ENCODE data around the gene BCL2. TPM values are rescaled to one million over a fixed set of nuclear protein-coding genes. Genes with fewer than 3 reads are reported as not detected.
"Not testable (repeated sequence)": the region's sequence is repeated elsewhere in the genome, so short reads cannot be mapped to it uniquely, and the experiment has no call there.

The BCL2 gene
- total RNA-seq, 1 donor = 78.2 TPM

- Histone ChIP-seq H3K4me3 (ENCODE audit: low read length) (peak overlapping the region; percentile 18), H3K4me1 (ENCODE audit: insufficient read depth, low read length) (peaks cover 76% of the 10 kb centered on the region), H3K9me3 (ENCODE audit: low read depth, low read length) (no peaks in the 10 kb centered on the region), H3K27me3 (ENCODE audit: insufficient read depth, low read length) (no peaks in the 10 kb centered on the region)
These were observed 112.3 kb downstream of the BCL2 start for GRCh38 chr18:63207143-63207790.

GRCh38 chr18:63206433-63207142 is 113.0 kb downstream of the BCL2 start:
- no peaks in the 10 kb centered on the region for H3K9me3 ChIP-seq (ENCODE audit: low read depth, low read length)
- H3K27me3 ChIP-seq (ENCODE audit: insufficient read depth, low read length) = no peaks in the 10 kb centered on the region
- H3K4me3 ChIP-seq (ENCODE audit: low read length) = peak overlapping the region; percentile 18
- H3K4me1 ChIP-seq (ENCODE audit: insufficient read depth, low read length) = peaks cover 70% of the 10 kb centered on the region

- Histone ChIP-seq H3K9me3 (ENCODE audit: low read depth, low read length) (no peaks in the 10 kb centered on the region), H3K4me1 (ENCODE audit: insufficient read depth, low read length) (peaks cover 66% of the 10 kb centered on the region), H3K27me3 (ENCODE audit: insufficient read depth, low read length) (no peaks in the 10 kb centered on the region), H3K4me3 (ENCODE audit: low read length) (no peak overlapping the region)
These were observed 113.7 kb downstream of the BCL2 start for GRCh38 chr18:63205791-63206252.

DNA sequence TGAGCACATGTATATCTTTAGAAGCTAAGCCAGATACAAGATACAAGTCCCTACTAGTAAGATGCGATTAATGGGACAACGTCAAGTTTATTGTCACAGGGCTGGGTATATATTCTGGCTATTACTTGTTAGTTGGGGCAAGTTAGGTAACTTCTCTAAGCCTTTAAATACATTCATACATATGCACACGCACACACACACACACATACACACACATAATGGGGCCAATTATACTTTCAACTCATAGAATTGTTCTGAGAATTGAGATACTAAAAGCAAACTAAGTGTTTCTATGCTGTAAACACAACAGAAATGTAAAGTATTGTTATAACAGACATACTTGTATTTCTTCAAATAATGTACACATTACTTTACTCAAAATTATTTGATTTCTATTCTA is 116.1 kb downstream of the BCL2 start:
- Histone ChIP-seq H3K27me3 (ENCODE audit: insufficient read depth, low read length) (no peaks in the 10 kb centered on the region), H3K9me3 (ENCODE audit: low read depth, low read length) (no peaks in the 10 kb centered on the region), H3K4me1 (ENCODE audit: insufficient read depth, low read length) (peaks cover 68% of the 10 kb centered on the region), H3K4me3 (ENCODE audit: low read length) (no peak overlapping the region)

DNA sequence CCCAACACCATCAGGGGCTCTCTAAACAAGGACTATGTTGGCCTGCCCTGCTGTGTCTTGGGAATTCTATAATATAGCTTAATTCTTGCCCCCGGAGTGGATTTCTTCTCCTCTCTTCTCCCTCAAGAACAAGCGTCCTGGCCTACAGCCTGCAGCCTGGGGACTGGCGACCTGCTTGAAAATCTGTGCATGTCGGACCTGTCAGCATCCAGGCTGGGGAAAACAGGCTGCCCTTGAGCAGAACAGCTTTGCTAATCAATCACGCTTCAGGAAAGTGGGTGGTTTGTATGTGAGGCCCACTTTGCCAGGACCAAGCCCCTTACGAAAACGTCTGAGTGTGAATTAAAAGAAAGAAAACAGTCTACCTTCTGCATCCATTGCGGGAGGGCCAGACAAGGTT is 116.7 kb downstream of the BCL2 start:
- H3K27me3 ChIP-seq (ENCODE audit: insufficient read depth, low read length) = no peaks in the 10 kb centered on the region
- H3K4me1 ChIP-seq (ENCODE audit: insufficient read depth, low read length) = peaks cover 71% of the 10 kb centered on the region
- no peak overlapping the region for H3K4me3 ChIP-seq (ENCODE audit: low read length)
- no peaks in the 10 kb centered on the region for H3K9me3 ChIP-seq (ENCODE audit: low read depth, low read length)

- H3K27me3 ChIP-seq (ENCODE audit: insufficient read depth, low read length); H3K4me3 ChIP-seq (ENCODE audit: low read length); H3K9me3 ChIP-seq (ENCODE audit: low read depth, low read length): not testable (repeated sequence)
- peaks cover 69% of the 10 kb centered on the region for H3K4me1 ChIP-seq (ENCODE audit: insufficient read depth, low read length)
These were observed 118.1 kb downstream of the BCL2 start for GRCh38 chr18:63201456-63201855.

GRCh38 chr18:63199743-63200241 is 119.8 kb downstream of the BCL2 start:
- peaks cover 53% of the 10 kb centered on the region for H3K4me1 ChIP-seq (ENCODE audit: insufficient read depth, low read length)
- H3K4me3 ChIP-seq (ENCODE audit: low read length) = peak overlapping the region; percentile 47
- H3K27me3 ChIP-seq (ENCODE audit: insufficient read depth, low read length) = no peaks in the 10 kb centered on the region
- H3K9me3 ChIP-seq (ENCODE audit: low read depth, low read length) = no peaks in the 10 kb centered on the region

GRCh38 chr18:63198868-63199742 is 120.5 kb downstream of the BCL2 start:
- Histone ChIP-seq H3K27me3 (ENCODE audit: insufficient read depth, low read length) (no peaks in the 10 kb centered on the region), H3K4me3 (ENCODE audit: low read length) (peak overlapping the region; percentile 47), H3K4me1 (ENCODE audit: insufficient read depth, low read length) (peaks cover 50% of the 10 kb centered on the region), H3K9me3 (ENCODE audit: low read depth, low read length) (no peaks in the 10 kb centered on the region)

DNA sequence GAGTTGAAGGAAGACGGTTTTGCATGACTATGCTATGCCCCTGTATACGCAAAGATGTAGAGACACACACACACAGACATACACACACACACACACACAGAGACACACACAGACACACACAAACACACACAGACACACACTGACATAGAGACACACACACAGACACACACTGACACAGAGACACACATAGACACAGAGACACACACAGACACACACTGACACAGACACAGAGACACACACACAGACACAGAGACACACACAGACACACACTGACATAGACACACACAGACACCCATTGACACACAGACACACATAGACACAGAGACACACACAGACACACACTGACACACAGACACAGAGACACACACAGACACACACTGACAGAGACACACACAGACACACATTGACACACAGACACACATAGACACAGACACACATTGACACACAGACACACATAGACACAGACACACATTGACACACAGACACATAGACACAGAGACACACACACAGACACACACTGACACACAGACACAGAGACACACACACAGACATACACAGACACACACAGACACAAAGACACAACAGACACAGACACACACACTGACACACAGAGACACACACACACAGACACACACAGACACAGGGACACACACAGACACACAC is 121.3 kb downstream of the BCL2 start:
- no peaks in the 10 kb centered on the region for H3K9me3 ChIP-seq (ENCODE audit: low read depth, low read length)
- H3K4me3 ChIP-seq (ENCODE audit: low read length) = peak overlapping the region; percentile 47
- peaks cover 51% of the 10 kb centered on the region for H3K4me1 ChIP-seq (ENCODE audit: insufficient read depth, low read length)
- H3K27me3 ChIP-seq (ENCODE audit: insufficient read depth, low read length) = no peaks in the 10 kb centered on the region

- Histone ChIP-seq H3K27me3 (ENCODE audit: insufficient read depth, low read length) (no peaks in the 10 kb centered on the region), H3K4me3 (ENCODE audit: low read length) (no peak overlapping the region), H3K9me3 (ENCODE audit: low read depth, low read length) (no peaks in the 10 kb centered on the region), H3K4me1 (ENCODE audit: insufficient read depth, low read length) (peaks cover 54% of the 10 kb centered on the region)
These were observed 122.2 kb downstream of the BCL2 start for GRCh38 chr18:63197246-63197869.

DNA sequence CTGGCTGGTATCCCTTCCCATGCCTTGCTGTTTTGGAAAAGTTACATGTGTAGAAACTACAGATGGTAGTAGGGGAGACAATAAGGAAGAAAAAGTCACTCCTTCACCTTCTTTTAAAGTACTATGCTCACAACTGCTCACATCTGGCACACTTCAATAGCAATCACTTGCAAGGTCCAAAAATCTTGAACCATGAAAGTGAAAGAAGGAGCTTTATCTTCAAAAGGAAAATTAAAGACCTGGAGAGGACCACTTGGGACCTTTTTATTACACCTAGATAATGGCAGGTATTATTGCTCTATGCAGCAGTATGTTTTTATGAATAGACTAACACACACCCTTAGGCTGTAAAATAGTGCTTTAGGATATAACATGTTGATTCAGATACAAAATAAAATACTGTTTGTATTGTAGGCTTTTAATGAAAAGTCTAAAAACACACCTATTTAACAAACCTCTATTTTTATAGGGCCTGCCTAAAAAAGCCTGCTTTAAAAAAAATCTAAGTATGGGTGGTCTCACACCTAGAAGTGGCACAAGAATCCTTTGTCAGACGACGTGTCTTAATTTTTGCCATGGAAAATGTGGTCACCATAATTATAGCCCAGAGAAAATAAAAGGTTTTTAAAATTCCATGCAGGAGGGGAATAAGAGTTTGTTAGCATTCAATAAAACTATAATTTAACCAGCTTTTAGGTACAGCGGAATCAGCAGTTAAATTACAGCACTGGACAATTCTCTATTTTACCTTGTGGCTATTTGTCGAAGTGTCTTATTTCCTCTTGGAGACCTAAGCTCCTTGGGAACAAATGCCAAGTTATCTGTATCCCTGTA is 124.0 kb downstream of the BCL2 start:
- H3K4me1 ChIP-seq (ENCODE audit: insufficient read depth, low read length) = peaks cover 48% of the 10 kb centered on the region

GRCh38 chr18:63192885-63193349 is 126.7 kb downstream of the BCL2 start:
- no peak overlapping the region for H3K4me3 ChIP-seq (ENCODE audit: low read length)
- no peaks in the 10 kb centered on the region for H3K9me3 ChIP-seq (ENCODE audit: low read depth, low read length)
- H3K4me1 ChIP-seq (ENCODE audit: insufficient read depth, low read length) = peaks cover 24% of the 10 kb centered on the region
- H3K27me3 ChIP-seq (ENCODE audit: insufficient read depth, low read length) = no peaks in the 10 kb centered on the region

More for the DNA sequence above, 124.0 kb downstream of the BCL2 start:
- H3K27me3 ChIP-seq (ENCODE audit: insufficient read depth, low read length) = no peaks in the 10 kb centered on the region
- no peak overlapping the region for H3K4me3 ChIP-seq (ENCODE audit: low read length)
- H3K9me3 ChIP-seq (ENCODE audit: low read depth, low read length) = no peaks in the 10 kb centered on the region

GRCh38 chr18:63192126-63192884 is 127.3 kb downstream of the BCL2 start:
- H3K4me1 ChIP-seq (ENCODE audit: insufficient read depth, low read length) = peaks cover 24% of the 10 kb centered on the region
- H3K27me3 ChIP-seq (ENCODE audit: insufficient read depth, low read length) = no peaks in the 10 kb centered on the region
- H3K4me3 ChIP-seq (ENCODE audit: low read length) = no peak overlapping the region
- H3K9me3 ChIP-seq (ENCODE audit: low read depth, low read length) = no peaks in the 10 kb centered on the region
